ENCODE measurements around the gene UGT1A1.

Gene UGT1A1

GRCh38 chr2:233795735-233796171 is 35.7 kb downstream of the UGT1A1 start:
- TF ChIP-seq POLR2A (IDR thresholded peaks at IDR 0.05; ENCODE audit: extremely low read depth, insufficient read length) (no peak), MAX (IDR thresholded peaks at IDR 0.05; ENCODE audit: low read depth, low read length) (no peak), MYC (IDR thresholded peaks at IDR 0.05; ENCODE audit: low read depth, low read length) (no peak)
- TF ChIP-seq, protein P1, sequence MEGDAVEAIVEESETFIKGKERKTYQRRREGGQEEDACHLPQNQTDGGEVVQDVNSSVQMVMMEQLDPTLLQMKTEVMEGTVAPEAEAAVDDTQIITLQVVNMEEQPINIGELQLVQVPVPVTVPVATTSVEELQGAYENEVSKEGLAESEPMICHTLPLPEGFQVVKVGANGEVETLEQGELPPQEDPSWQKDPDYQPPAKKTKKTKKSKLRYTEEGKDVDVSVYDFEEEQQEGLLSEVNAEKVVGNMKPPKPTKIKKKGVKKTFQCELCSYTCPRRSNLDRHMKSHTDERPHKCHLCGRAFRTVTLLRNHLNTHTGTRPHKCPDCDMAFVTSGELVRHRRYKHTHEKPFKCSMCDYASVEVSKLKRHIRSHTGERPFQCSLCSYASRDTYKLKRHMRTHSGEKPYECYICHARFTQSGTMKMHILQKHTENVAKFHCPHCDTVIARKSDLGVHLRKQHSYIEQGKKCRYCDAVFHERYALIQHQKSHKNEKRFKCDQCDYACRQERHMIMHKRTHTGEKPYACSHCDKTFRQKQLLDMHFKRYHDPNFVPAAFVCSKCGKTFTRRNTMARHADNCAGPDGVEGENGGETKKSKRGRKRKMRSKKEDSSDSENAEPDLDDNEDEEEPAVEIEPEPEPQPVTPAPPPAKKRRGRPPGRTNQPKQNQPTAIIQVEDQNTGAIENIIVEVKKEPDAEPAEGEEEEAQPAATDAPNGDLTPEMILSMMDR (IDR thresholded peaks at IDR 0.05; ENCODE audit: low read depth, low read length): no peak
- H3K4me3 ChIP-seq (ENCODE audit: low read depth, low read length): no peak overlapping the region
- no peak for DNase-seq (ENCODE audit: low read depth)

GRCh38 chr2:233796254-233796653 is 36.2 kb downstream of the UGT1A1 start:
- no peak for DNase-seq (ENCODE audit: low read depth)
- H3K4me3 ChIP-seq (ENCODE audit: low read depth, low read length): no peak overlapping the region

DNA sequence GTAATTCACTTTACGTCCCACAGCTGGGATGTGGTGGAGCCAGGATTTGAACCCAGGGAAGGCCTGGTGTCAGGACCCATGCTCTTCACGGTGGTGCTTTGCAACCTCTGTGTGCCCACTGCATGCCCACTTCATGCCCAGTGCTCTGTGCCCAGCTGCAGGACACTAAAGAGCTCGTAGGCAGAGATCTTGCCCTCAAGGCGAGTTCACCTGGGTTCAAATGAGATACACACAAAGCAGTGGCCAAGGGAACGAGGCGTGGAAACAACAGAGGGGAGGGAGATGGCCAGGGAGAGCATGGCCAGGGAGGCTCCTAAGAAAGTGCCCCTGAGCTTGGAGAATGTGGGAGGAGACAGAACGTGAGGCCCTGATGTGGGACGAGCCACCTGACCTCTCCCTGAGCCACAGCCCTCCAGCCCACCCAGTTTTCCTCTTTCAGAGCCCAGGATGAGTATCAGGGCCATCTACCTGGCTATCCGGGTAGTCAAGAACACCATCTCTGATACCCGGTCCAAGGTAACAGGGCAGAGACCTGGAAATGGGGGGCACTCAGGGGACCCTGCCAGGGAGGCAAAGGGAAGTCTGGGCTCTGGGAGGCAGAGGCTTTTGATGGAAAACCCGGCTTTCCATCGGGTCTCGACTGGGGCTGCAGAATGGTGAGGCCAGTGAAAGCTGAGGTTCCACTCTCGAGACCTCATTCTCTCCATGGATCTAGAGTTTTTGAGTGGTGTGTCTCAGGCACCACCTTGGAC is 38.4 kb downstream of the UGT1A1 start:
- no peak overlapping the region for H3K4me3 ChIP-seq (ENCODE audit: low read depth, low read length)

More at GRCh38 chr2:233796254-233796653, 36.2 kb downstream of the UGT1A1 start:
- TF ChIP-seq MAX (IDR thresholded peaks at IDR 0.05; ENCODE audit: low read depth, low read length): no peak
- TF ChIP-seq, protein P1 (IDR thresholded peaks at IDR 0.05; ENCODE audit: low read depth, low read length): no peak
- TF ChIP-seq MYC (IDR thresholded peaks at IDR 0.05; ENCODE audit: low read depth, low read length): no peak
- TF ChIP-seq POLR2A (IDR thresholded peaks at IDR 0.05; ENCODE audit: extremely low read depth, insufficient read length): no peak

GRCh38 chr2:233799087-233799665 is 39.1 kb downstream of the UGT1A1 start:
- no peak for DNase-seq (ENCODE audit: low read depth)
- TF ChIP-seq MAX (IDR thresholded peaks at IDR 0.05; ENCODE audit: low read depth, low read length) (no peak), MYC (IDR thresholded peaks at IDR 0.05; ENCODE audit: low read depth, low read length) (no peak), POLR2A (IDR thresholded peaks at IDR 0.05; ENCODE audit: extremely low read depth, insufficient read length) (no peak)
- TF ChIP-seq, protein P1 (IDR thresholded peaks at IDR 0.05; ENCODE audit: low read depth, low read length): no peak
- no peak overlapping the region for H3K4me3 ChIP-seq (ENCODE audit: low read depth, low read length)

More for the DNA sequence above, 38.4 kb downstream of the UGT1A1 start:
- no peak for TF ChIP-seq MYC (IDR thresholded peaks at IDR 0.05; ENCODE audit: low read depth, low read length)
- no peak for TF ChIP-seq POLR2A (IDR thresholded peaks at IDR 0.05; ENCODE audit: extremely low read depth, insufficient read length)
- no peak for TF ChIP-seq MAX (IDR thresholded peaks at IDR 0.05; ENCODE audit: low read depth, low read length)
- TF ChIP-seq, protein P1 (IDR thresholded peaks at IDR 0.05; ENCODE audit: low read depth, low read length): no peak
- no peak for DNase-seq (ENCODE audit: low read depth)

DNA sequence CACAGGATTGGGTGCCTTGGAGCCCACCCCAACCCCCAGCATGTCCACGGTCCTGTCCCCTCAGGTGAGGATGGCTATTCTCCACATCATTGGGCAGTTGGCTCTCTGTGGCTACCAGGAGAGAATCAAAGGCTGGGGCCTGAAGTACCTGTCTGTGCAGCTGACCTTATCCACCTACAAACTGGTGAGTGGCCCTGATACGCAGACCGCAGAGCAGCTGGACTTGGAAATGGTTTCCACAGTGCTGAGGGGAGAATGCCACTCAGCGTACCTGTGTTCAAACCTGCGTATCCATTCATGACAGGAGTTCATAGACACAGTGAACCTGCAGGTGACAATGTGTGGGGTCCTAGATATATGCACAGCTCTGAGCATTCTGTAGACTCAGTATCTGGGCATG is 39.6 kb downstream of the UGT1A1 start:
- no peak for TF ChIP-seq POLR2A (IDR thresholded peaks at IDR 0.05; ENCODE audit: extremely low read depth, insufficient read length)
- TF ChIP-seq, protein P1 (IDR thresholded peaks at IDR 0.05; ENCODE audit: low read depth, low read length): no peak

More for the DNA sequence above, 39.6 kb downstream of the UGT1A1 start:
- no peak overlapping the region for H3K4me3 ChIP-seq (ENCODE audit: low read depth, low read length)
- DNase-seq (ENCODE audit: low read depth): no peak

Measured in NB4 (cell line).